NCI-H1417 treated with DMSO at 0.1 percent for 48 hours (cell line): Measurements from ENCODE around the gene CRHBP.
"Not testable (repeated sequence)": the region's sequence is repeated elsewhere in the genome, so short reads cannot be mapped to it uniquely, and the experiment has no call there.

Source experiments
- DNase-seq: peaks from one replicate; lab custom pipeline; 2025; lab: John Stamatoyannopoulos, UW

The CRHBP gene, protein sequence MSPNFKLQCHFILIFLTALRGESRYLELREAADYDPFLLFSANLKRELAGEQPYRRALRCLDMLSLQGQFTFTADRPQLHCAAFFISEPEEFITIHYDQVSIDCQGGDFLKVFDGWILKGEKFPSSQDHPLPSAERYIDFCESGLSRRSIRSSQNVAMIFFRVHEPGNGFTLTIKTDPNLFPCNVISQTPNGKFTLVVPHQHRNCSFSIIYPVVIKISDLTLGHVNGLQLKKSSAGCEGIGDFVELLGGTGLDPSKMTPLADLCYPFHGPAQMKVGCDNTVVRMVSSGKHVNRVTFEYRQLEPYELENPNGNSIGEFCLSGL

DNA sequence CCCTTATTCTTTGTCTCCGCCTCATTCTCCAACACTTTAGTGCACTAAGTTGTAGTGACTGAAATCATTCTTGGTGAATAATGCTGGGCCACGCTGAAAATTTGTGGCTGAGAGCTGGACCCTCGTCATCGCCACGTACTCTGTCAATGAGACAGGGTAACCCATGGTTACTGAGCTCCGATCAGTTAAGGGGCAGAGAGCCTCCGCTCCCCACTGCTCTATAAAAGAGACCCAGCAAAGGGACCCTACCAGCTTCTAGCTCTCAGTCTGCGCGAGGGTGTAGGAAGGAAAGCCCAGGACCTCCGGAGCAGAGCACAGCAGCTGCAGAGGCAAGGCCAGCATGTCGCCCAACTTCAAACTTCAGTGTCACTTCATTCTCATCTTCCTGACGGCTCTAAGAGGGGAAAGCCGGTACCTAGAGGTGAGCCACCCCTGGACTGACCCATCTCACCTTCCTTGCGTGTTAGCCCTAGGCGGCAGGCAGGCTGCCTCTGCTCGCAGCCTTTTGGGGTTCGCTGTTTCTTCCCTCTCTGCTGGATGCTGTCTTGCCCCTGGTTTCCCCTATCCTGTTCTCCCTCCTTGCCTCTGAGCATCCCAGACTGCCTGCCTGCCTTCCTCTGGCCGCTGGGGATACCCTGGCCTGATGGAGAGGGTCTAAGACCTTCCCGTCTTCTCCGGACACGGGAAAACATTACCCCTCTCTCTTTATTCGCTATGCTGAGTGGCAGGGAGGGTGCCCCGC lies at the start of gene CRHBP:
Gene CRHBP, plus strand, starts transcription at position 251 of the 742 bp plus-strand sequence. Its CDS starts 90 bp downstream, at position 341.
- no peak for DNase-seq

DNA sequence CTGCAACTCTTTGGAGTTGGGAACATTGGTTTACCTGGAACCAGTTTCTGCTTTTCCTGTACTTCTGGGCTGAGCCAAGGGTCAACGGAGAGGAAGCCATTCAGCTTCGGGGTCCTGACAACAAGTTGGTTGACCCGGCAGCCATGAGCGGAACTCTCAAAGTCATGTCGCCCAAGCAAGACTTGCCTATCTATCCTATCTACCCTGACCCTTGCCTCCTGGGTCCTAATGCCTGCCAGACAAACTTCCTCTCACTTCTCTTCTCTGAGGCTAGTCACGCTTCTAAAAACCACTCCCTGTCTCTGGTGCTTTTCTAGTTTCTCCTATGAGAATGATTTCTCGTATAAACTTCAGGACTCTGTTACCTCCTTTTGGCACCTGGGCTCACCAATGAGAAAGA lies 44.7 kb upstream of the CRHBP start:
- DNase-seq = no peak

GRCh38 chr5:76910344-76910933 lies 42.4 kb upstream of the CRHBP start:
- not testable (repeated sequence) for DNase-seq

DNA sequence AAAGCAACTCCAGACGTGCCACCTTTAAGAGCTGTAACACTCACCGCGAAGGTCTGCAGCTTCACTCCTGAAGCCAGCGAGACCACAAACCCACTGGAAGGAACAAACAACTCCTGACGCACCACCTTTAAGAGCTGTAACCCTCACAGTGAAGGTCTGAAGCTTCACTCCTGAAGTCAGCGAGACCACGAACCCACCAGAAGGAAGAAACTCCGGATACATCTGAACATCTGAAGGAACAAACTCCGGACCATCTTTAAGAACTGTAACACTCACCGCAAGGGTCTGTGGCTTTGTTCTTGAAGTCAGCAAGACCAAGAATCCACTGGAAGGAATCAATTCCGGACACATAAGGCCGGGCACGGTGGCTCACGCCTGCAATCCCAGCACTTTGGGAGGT lies 38.2 kb upstream of the CRHBP start:
- DNase-seq = not testable (repeated sequence)

DNA sequence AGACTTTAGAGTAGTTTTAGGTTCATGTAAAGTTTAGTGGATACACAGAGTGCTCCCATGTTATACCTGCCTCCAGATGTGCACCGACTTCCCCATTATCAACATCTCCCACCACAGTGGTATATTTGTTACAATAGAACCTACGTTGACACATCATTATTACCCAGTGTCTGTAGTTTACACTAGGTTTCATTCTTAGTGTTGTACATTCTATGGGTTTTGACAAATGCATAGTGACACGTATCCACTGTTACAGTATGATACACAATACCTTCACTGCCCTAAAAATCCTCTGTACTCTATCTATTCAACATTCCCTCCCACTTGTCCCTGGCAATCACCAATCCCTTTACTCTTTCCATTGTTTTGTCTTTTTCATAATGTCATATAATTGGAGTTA lies 34.3 kb upstream of the CRHBP start:
- no peak for DNase-seq

- DNase-seq = no peak
These were observed 32.4 kb upstream of the CRHBP start for GRCh38 chr5:76920491-76920890.

DNA sequence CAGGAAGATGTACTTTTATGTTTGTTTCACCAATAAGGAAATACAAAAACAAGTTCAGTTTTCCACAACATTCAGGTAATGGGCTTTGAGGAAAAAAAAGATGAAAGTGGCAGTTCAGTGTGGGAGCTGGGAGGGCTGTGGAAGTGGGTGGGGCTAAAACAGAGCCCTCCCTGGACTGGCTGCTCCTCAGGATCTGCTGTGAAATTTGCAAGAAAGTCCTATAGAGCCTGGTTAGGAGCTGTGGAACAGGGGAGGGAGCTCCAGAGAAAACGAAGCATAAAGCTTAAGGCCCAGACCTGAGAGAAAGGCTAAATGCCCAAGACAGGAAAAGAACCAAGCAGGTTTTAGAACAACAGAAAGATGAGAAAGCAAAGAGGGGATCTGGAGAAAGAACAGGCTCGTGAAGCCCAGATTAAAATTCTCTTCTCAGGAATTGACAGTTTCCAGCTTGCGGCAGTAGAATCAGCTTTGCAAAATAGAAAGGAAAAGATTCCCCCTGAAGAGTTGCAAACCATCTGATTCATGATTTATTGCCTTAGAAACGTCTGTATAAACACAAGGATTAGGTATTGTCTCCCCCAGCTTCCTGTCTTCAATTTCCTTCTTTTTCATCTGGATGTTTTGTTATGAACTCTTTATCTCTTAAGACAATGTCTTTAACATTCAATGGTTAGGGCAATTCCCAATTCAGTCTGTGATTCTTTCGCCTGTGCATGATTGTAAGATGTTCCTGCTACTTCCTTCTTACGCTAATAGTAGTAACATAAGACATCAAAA lies 26.3 kb upstream of the CRHBP start:
- no peak for DNase-seq

DNA sequence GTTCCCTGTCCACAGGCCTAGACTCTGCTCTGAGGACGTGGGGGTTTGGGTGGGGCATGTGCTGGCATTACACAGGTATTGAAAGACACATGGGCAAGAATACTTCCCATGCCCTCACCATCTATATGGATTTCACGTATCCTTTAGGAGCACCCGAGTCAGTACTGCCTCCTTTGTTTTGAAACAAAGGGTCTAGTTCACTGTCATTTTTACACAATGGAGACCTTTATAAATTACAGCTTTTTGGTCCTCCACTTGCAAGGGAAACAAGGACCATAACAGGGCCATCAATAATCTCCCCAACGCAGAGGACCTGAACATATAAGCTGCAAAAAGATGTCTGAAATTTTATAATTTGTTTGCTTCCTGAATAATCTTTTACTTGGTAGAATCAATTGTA lies 24.9 kb upstream of the CRHBP start:
- no peak for DNase-seq

DNA sequence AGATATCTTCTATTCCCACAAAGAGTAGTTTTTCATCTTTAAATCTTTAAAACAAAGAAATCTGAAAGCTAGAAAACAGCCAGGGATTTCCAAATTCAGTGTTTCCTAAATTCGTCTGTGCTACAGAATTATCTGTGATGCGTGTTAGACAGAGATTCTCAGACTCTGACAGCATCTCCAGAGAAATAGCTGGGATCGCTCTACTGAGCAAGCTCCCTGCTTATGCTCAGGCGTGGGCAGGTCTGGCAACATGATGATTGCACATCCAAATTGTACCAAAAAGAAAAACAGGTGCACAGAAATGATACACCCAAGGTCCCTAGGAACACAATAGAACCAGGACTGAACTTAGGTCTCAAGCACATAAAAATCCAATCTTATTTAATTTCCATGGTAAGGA lies 22.8 kb upstream of the CRHBP start:
- no peak for DNase-seq

DNA sequence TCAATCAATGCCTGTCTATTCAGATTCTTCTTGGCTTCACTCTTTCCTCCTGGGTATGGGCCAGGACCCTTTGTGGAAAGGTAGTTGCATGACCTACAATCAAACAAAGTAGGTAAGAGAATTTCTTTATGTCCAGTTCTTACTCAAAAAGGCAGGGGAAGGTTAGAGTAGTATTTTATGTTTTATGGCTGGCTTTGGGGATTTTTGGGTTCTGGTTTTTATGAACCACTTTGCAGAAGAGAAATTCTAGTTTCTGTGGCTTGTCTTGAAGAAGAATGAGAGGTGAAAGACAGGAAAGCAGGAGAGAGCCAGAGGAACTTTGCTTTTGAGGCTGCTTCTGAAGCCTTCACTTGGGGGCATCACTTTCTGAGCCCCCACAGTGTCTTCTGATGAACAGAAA lies 14.7 kb upstream of the CRHBP start:
- no peak for DNase-seq

DNA sequence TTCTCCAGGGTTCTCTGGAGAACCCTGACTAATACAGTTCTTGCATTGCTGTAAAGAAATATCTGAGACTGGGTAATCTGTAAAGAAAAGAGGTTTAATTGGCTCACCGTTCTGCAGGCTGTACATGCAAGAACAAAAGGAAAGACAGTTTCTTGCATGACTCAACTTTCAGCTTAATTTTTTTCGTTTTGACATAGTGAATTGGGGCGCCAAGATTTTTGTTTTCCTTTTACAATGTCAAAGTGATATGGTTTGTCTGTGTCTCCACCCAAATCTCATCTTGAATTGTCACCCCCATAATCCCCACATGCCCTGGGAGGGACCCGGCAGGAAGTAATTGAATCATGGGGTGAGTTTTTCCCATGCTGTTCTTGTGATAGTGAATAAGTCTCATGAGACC lies 11.8 kb upstream of the CRHBP start:
- DNase-seq = no peak

DNA sequence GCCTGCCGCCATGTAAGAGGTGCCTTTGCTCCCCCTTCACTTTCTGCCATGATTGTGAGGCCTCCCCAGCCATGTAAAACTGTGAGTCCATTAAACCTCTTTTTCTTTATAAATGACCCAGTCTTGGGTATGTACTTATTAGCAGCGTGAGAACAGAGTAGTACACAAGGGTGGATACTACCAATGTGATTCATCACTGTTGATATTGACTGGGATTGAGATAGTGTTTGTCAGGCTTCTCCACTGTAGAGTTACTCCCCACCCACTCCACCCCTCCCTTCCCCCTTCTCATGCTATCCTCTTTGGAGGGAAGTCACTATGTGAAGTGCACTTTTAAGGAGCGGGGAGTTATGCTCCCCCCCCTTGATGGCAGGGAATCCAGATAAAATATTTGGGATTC lies 11.4 kb upstream of the CRHBP start:
- DNase-seq = no peak

- DNase-seq = no peak
These were observed 10.3 kb upstream of the CRHBP start for GRCh38 chr5:76942581-76942980.

DNA sequence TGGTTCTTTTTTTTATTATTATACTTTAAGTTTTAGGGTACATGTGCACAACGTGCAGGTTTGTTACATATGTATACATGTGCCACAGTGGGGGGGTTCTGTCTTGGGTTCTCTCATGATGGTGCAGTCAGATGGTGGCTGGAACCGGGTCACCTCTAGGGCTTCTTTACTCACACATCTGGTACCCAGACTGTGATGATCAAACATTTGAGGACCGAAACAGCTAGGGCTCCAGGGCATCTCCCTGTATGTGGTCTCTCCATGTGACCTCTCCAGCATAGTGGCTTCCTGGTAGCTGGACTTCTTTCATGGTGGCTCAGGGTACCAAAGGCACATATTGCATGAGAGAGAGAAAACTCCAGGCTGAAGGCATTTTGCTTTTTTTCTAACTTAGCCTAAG lies 9.8 kb upstream of the CRHBP start:
- DNase-seq = no peak

DNA sequence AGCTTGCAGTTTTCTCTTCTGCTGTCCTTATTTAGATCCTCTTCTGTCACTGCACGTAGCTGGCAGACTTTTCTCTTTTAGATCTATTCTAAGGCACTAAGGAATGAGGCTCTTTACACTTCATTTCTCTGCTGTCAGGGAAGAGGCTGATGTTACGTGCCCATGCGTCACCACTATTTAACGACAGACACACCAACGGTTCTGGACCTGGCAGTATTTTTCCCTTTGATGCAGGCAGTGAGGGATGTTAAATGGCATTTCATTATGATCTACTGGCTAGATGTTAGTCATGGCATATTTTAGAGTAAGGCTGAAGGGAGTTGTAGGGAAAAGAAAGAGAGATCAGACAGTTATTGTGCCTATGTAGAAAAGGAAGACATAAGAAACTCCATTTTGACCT lies 8.2 kb upstream of the CRHBP start:
- DNase-seq = no peak

DNA sequence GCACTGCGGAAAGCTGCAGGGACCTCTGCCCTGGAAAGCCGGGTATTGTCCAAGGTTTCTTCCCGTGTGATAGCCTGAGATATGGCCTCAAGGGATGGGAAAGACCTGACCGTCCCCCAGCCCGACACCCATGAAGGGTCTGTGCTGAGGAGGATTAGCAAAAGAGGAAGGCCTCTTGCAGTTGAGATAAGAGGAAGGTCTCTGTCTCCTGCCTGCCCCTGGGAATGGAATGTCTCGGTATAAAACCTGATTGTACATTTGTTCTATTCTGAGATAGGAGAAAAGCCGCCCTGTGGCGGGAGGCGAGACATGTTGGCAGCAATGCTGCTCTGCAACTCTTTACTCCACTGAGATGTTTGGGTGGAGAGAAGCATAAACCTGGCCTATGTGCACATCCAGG lies 7.6 kb upstream of the CRHBP start:
- DNase-seq = not testable (repeated sequence)

GRCh38 chr5:76946090-76946489 lies 6.8 kb upstream of the CRHBP start:
- DNase-seq = no peak

DNA sequence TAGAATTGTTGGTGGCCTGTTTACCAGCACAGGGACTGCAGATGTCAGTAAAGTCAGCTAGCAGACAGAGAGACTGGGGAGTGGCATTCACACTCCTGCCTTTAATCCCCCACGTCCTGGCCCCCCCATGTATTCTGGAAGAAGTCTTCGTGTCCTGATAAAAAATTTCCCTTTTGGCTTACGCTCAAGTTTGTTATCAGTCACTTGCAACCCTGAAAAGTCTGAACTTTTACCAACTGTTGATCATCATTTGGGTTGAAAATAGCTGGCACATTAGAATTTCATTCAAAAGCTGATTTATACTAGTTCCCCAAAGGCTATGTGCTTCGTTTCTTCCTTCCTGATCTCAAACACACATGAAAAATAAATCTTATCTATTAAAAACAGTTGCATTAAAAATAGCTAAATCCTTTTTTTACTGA lies 5.8 kb upstream of the CRHBP start:
- DNase-seq = no peak

GRCh38 chr5:76953551-76954382 lies 922 bp downstream of the CRHBP start:
- DNase-seq = no peak

DNA sequence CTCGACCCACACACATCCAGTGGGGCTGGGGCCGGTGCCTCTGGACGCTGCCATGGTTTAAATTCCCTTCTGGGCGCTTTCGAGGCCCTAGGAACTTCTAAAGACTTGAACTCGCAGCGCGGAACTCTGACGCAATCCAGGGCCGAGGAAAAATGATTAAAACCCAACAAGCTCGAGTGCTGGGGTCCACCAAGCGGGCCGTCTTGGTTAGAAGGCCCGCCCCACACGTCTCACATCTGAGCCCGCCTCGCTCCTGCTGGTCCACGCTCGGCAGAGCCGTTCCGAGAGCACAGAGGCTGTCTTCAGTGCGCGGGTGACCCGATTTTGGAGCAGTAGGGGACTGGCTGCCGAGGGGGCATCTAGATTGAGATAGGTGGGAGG lies 1.5 kb downstream of the CRHBP start:
- no peak for DNase-seq

DNA sequence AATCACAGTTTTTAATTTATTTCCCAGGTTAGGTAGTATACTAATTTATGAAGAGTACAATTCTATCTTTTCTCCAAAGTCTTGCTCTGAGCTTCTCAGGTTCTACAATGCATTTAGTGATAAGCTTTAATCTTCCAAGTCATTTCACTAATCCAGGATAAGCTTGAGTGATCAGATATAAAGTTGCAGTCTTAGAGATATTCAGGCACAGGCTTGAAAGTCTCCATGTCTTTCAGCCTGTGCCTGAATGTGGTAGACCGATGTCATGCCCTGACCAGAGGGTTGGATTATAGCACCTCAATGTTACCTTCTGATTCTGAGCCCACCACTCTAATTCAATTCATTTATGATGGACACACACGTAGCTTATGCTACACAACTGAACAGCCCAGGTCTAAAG lies 3.2 kb downstream of the CRHBP start:
- no peak for DNase-seq
